H9 (cell line): ENCODE results near the gene KCNN3. TPM values are rescaled to one million over a fixed set of nuclear protein-coding genes. Genes with fewer than 3 reads are reported as not detected.

Experiments
- DNase-seq: peaks from one replicate; pipeline ENCODE4 v3.0.0-alpha.2; 2017
- H2AFZ ChIP-seq: one replicate; pipeline ENCODE4 v1.6.1; 2013; ENCODE audit warnings: mild to moderate bottlenecking, low read length, control low read depth, moderate library complexity
- H2AK5ac ChIP-seq: 2 replicates; pipeline ENCODE4 v1.6.1; 2013; ENCODE audit warnings: low read length, control low read depth, mixed read lengths; ENCODE audit not compliant: insufficient read length
- H2BK120ac ChIP-seq: one replicate; pipeline ENCODE4 v1.6.1; 2013; ENCODE audit warnings: low read depth, mild to moderate bottlenecking, low read length, control low read depth, inconsistent platforms; ENCODE audit not compliant: poor library complexity, severe bottlenecking
- H2BK12ac ChIP-seq: 2 replicates; pipeline ENCODE4 v1.6.1; 2013; ENCODE audit warnings: low read length, control low read depth, mixed read lengths, low read depth; ENCODE audit not compliant: insufficient read length
- H2BK15ac ChIP-seq: 2 replicates; pipeline ENCODE4 v1.6.1; 2013; ENCODE audit warnings: low read depth, low read length, control low read depth
- H2BK20ac ChIP-seq: one replicate; pipeline ENCODE4 v1.6.1; 2013; ENCODE audit warnings: low read depth, mild to moderate bottlenecking, low read length, control low read depth, inconsistent platforms; ENCODE audit not compliant: poor library complexity, severe bottlenecking
- H2BK5ac ChIP-seq: 2 replicates; pipeline ENCODE4 v1.6.1; 2013; ENCODE audit warnings: low read length, control low read depth, mixed read lengths; ENCODE audit not compliant: insufficient read length
- H3K14ac ChIP-seq: 2 replicates; pipeline ENCODE4 v1.6.1; 2013; ENCODE audit warnings: low read length, control low read depth; ENCODE audit not compliant: insufficient read depth
- H3K18ac ChIP-seq: 2 replicates; pipeline ENCODE4 v1.6.1; 2013; ENCODE audit warnings: low read depth, mild to moderate bottlenecking, mixed read lengths, low read length, control low read depth; ENCODE audit not compliant: insufficient read length
- H3K23ac ChIP-seq: 2 replicates; pipeline ENCODE4 v1.6.1; 2013; ENCODE audit warnings: low read length, control low read depth, mixed read lengths, low read depth; ENCODE audit not compliant: insufficient read length
- H3K23me2 ChIP-seq: 2 replicates; pipeline ENCODE4 v1.6.1; 2013; ENCODE audit warnings: low read depth, mild to moderate bottlenecking, mixed read lengths, low read length, control low read depth; ENCODE audit not compliant: insufficient read length, poor library complexity, severe bottlenecking
- H3K27ac ChIP-seq: 2 replicates; pipeline ENCODE4 v1.5.1; 2013; ENCODE audit warnings: low read length, control low read depth, mixed read lengths, low read depth; ENCODE audit not compliant: insufficient read length
- H3K27me3 ChIP-seq: 2 replicates; pipeline ENCODE4 v1.6.1; 2013; ENCODE audit warnings: low read length, control low read depth, inconsistent platforms; ENCODE audit not compliant: insufficient read depth
- H3K4ac ChIP-seq: 2 replicates; pipeline ENCODE4 v1.6.1; 2013; ENCODE audit warnings: low read depth, mild to moderate bottlenecking, control low read depth, inconsistent platforms, low read length, moderate library complexity
- H3K4me1 ChIP-seq: 2 replicates; pipeline ENCODE4 v1.6.1; 2013; ENCODE audit warnings: low read length, control low read depth, inconsistent platforms; ENCODE audit not compliant: insufficient read depth
- H3K4me2 ChIP-seq: 2 replicates; pipeline ENCODE4 v1.6.1; 2013; ENCODE audit warnings: low read length, control low read depth, mixed read lengths; ENCODE audit not compliant: insufficient read length, insufficient read depth
- H3K56ac ChIP-seq: 2 replicates; pipeline ENCODE4 v1.6.1; 2013; ENCODE audit warnings: low read depth, mild to moderate bottlenecking, mixed read lengths, low read length, control low read depth; ENCODE audit not compliant: insufficient read length
- H3K79me1 ChIP-seq: 2 replicates; pipeline ENCODE4 v1.6.1; 2013; ENCODE audit warnings: low read depth, mild to moderate bottlenecking, moderate library complexity, low read length, control low read depth, inconsistent platforms; ENCODE audit not compliant: insufficient read depth, poor library complexity, severe bottlenecking
- H3K79me2 ChIP-seq: 2 replicates; pipeline ENCODE4 v1.6.1; 2013; ENCODE audit warnings: low read length, control low read depth, inconsistent platforms; ENCODE audit not compliant: insufficient read depth
- H3K9ac ChIP-seq: 2 replicates; pipeline ENCODE4 v1.6.1; 2013; ENCODE audit warnings: low read length, control low read depth, mixed read lengths; ENCODE audit not compliant: insufficient read length; ENCODE audit errors: extremely low read depth
- H3K9me3 ChIP-seq: one replicate; pipeline ENCODE4 v1.6.1; 2013; ENCODE audit warnings: low read depth, low read length, inconsistent platforms; ENCODE audit not compliant: control insufficient read depth
- H3T11ph ChIP-seq: one replicate; pipeline ENCODE4 v1.6.1; 2013; ENCODE audit warnings: mild to moderate bottlenecking, low read length, control low read depth, inconsistent platforms
- H4K20me1 ChIP-seq: one replicate; pipeline ENCODE4 v1.6.1; 2013; ENCODE audit not compliant: control insufficient read depth, insufficient read length, insufficient read depth
- H4K5ac ChIP-seq: 2 replicates; pipeline ENCODE4 v1.6.1; 2013; ENCODE audit warnings: low read depth, mild to moderate bottlenecking, mixed read lengths, low read length, control low read depth; ENCODE audit not compliant: insufficient read length
- H4K8ac ChIP-seq: replicated peaks from 2 replicates; pipeline ENCODE4 v1.6.1; 2013; ENCODE audit warnings: low read length, control low read depth, mixed read lengths, low read depth; ENCODE audit not compliant: insufficient read length
- H4K91ac ChIP-seq: 2 replicates; pipeline ENCODE4 v1.6.1; 2013; ENCODE audit warnings: low read depth, mild to moderate bottlenecking, moderate library complexity, mixed read lengths, low read length, control low read depth; ENCODE audit not compliant: insufficient read length
- H3K27ac Mint-ChIP-seq, 3 experiments: 2 replicates in 2 of 3; 3 replicates in 1 of 3; pipeline ENCODE4 v1.8.0; 2020 to 2021; ENCODE audit warnings: mixed read lengths in 3 of 3, mild to moderate bottlenecking in 1 of 3, moderate library complexity in 1 of 3
- H3K27me3 Mint-ChIP-seq: 2 replicates; pipeline ENCODE4 v1.8.0; 2021; ENCODE audit warnings: low read depth, mild to moderate bottlenecking, moderate library complexity, mixed read lengths
- H3K36me3 Mint-ChIP-seq, 3 experiments: 2 replicates in 2 of 3; 3 replicates in 1 of 3; pipeline ENCODE4 v1.8.0; 2020 to 2021; ENCODE audit warnings: low read depth in 3 of 3, mixed read lengths in 3 of 3; ENCODE audit not compliant: insufficient read depth in 1 of 3
- H3K4me1 Mint-ChIP-seq, 2 experiments: 2 replicates each; pipeline ENCODE4 v1.8.0; 2020; ENCODE audit warnings: mixed read lengths in 2 of 2
- H3K4me3 Mint-ChIP-seq, 2 experiments: 2 replicates in 1 of 2; 3 replicates in 1 of 2; pipeline ENCODE4 v1.8.0; 2020 to 2021; ENCODE audit warnings: mild to moderate bottlenecking in 2 of 2, mixed read lengths in 2 of 2, moderate library complexity in 1 of 2
- H3K9me3 Mint-ChIP-seq, 2 experiments: 2 replicates in 1 of 2; 3 replicates in 1 of 2; pipeline ENCODE4 v1.8.0; 2020; ENCODE audit warnings: mild to moderate bottlenecking in 2 of 2, mixed read lengths in 2 of 2, moderate library complexity in 1 of 2
- CTCF ChIP-seq: fragments of 200-600 bp; sonication (generic); conservative IDR thresholded peaks from 3 replicates; pipeline ENCODE4 v1.8.0; 2021; ENCODE audit warnings: antibody characterized with exemption, mild to moderate bottlenecking
- WGBS: extraction: QIAGEN DNeasy Blood & Tissue Kit; methylation state at CpG from one replicate; pipeline ENCODE4 v1.1.7; 2013; ENCODE audit warnings: missing lambda C conversion rate, low lambda C conversion rate, mixed read lengths; ENCODE audit not compliant: insufficient read length; ENCODE audit errors: extremely low coverage; 5-methylcytosine and 5-hydroxymethylcytosine counted together
- total RNA-seq: library from RNA; stranded (reverse); gene quantifications from 2 replicates; pipeline ENCODE4 v1.2.1, GENCODE V29; 2021

The KCNN3 gene
- total RNA-seq, 1 experiment from 2014 or later: 0.83 TPM

- no peak overlapping the region for H2BK15ac ChIP-seq
- H3K23me2 ChIP-seq: no peaks in the 10 kb centered on the region
- H3K79me1 ChIP-seq: no peaks in the 10 kb centered on the region
- no peak overlapping the region for H3K4me3 Mint-ChIP-seq
- no peak overlapping the region for H4K5ac ChIP-seq
- no peak overlapping the region for H3K27ac Mint-ChIP-seq
- no peak overlapping the region for H3K9ac ChIP-seq
- no peaks in the 10 kb centered on the region for H3K4me1 ChIP-seq
- no peak for TF ChIP-seq CTCF
- H2BK20ac ChIP-seq: no peak overlapping the region
- H2AK5ac ChIP-seq: no peak overlapping the region
- H3K23ac ChIP-seq: no peak overlapping the region
- H3K4me2 ChIP-seq: no peak overlapping the region
- H3K56ac ChIP-seq: no peak overlapping the region
- H3K4me1 Mint-ChIP-seq: peaks cover 4 to 7% of the 10 kb centered on the region in 2 experiments
- no CpG with 5 or more reads among the region's 2 CpGs for WGBS
- H3K27me3 ChIP-seq: no peaks in the 10 kb centered on the region
- no peak overlapping the region for H2BK12ac ChIP-seq
- H2BK120ac ChIP-seq: no peak overlapping the region
- no peak overlapping the region for H3K27ac ChIP-seq
- H3K9me3 ChIP-seq: no peaks in the 10 kb centered on the region
- H4K91ac ChIP-seq: no peak overlapping the region
- H2BK5ac ChIP-seq: no peak overlapping the region
- no peak for DNase-seq
- no peaks in the 10 kb centered on the region for H3K9me3 Mint-ChIP-seq
- no peaks in the 10 kb centered on the region for H4K20me1 ChIP-seq
- no peak overlapping the region for H3K14ac ChIP-seq
- H3K27me3 Mint-ChIP-seq: no peaks in the 10 kb centered on the region
- H3K36me3 Mint-ChIP-seq: no peaks in the 10 kb centered on the region
- no peak overlapping the region for H3T11ph ChIP-seq
- H4K8ac ChIP-seq: no peak overlapping the region
- no peaks in the 10 kb centered on the region for H3K79me2 ChIP-seq
- no peak overlapping the region for H2AFZ ChIP-seq
- no peak overlapping the region for H3K4ac ChIP-seq
- no peak overlapping the region for H3K18ac ChIP-seq
These were observed 206.5 kb downstream of the KCNN3 start for GRCh38 chr1:154663471-154664060.
